HG02571 (cell line): ENCODE data around the gene MSH3.
"Not testable (repeated sequence)": the region's sequence is repeated elsewhere in the genome, so short reads cannot be mapped to it uniquely, and the experiment has no call there.

Experiments
- ATAC-seq: cut with Tn5 transposase; IDR thresholded peaks from one replicate; pipeline ENCODE4 v1.9.1; 2021; ENCODE audit warnings: mild to moderate bottlenecking, moderate library complexity; ENCODE audit not compliant: unreplicated experiment

MSH3 gene

GRCh38 chr5:80784451-80784850 lies 130.0 kb downstream of the MSH3 start:
- no peak for ATAC-seq

DNA sequence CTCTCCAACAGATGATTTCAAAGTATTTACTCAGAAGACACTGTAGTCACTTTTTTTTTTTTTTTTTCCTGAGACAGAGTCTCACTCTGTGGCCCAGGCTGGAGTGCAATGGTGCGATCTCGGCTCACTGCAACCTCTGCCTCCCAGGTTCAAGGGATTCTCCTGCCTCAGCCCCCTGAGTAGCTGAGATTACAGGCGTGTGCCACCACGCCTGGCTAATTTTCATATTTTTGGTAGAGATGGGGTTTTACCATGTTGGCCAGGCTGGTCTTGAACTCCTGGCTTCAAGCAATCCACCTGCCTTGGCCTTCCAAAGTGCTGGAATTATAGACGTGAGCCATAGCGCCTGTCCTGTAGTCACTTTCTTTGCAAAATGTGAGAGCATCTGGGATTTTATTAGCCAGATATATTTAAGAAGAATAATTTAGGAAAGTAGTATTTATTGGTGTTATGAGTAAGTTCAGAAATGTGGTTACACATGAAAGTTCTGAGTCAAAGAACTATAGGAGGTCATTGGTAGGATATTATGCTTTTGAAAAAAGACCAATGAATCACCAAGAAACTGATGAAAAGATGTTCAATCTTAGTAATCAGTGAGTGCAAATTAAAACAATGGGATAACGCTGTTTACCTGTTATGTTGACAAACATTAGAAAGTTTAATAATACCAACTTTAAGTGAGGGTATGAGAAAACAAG lies 135.0 kb downstream of the MSH3 start:
- not testable (repeated sequence) for ATAC-seq

GRCh38 chr5:80790698-80791097 lies 136.2 kb downstream of the MSH3 start:
- no peak for ATAC-seq

- no peak for ATAC-seq
Observed at GRCh38 chr5:80793354-80793753, 138.9 kb downstream of the MSH3 start.

- ATAC-seq = no peak
Observed at GRCh38 chr5:80796846-80797245, 142.4 kb downstream of the MSH3 start.

- no peak for ATAC-seq
Observed at GRCh38 chr5:80797428-80798024, 143.1 kb downstream of the MSH3 start.

GRCh38 chr5:80798166-80798565 lies 143.7 kb downstream of the MSH3 start:
- ATAC-seq = no peak

- no peak for ATAC-seq
Observed at GRCh38 chr5:80798633-80799032, 144.2 kb downstream of the MSH3 start.

DNA sequence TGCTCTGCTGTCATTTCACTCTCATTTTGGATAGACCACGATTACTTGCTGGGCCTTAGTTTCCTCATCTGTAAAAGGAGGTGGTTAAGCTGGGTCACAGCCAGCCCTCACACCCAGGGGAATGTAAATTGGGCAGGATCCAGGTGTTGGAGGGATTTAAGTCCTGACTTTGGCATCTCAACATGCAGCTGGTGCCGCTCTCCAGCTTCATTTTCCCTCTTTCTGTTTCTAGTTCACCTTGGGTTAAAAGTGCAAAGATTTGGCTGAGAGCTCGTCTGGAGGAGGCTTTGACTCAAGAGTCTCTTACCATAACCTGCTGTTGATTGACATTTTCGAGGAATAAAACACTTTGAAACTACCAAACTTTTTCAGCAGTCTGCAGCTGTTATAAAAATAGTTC lies 144.6 kb downstream of the MSH3 start:
- ATAC-seq = no peak

- no peak for ATAC-seq
Observed at GRCh38 chr5:80799573-80799972, 145.1 kb downstream of the MSH3 start.

- ATAC-seq = no peak
Observed at GRCh38 chr5:80804332-80804731, 149.9 kb downstream of the MSH3 start.

DNA sequence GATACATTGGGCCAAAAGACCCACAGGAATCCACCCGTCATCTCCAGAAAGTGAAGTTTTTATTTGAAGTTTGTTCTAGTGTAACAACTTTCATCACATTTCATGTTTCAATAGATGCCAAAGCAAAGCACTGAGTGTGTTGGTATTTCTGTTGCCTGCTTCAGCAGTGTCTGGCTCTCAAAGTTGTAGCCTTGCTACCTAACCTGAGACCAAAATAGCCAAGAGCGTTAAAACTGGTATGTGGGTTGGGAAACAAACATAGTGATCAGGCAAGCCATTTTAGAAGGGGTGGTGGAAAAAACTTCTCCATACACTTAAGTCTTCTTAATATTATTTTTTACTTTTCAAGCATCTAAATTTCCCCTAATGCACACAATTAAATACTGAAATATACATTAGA lies 150.6 kb downstream of the MSH3 start:
- ATAC-seq = no peak

GRCh38 chr5:80806929-80807328 lies 152.5 kb downstream of the MSH3 start:
- ATAC-seq = no peak

DNA sequence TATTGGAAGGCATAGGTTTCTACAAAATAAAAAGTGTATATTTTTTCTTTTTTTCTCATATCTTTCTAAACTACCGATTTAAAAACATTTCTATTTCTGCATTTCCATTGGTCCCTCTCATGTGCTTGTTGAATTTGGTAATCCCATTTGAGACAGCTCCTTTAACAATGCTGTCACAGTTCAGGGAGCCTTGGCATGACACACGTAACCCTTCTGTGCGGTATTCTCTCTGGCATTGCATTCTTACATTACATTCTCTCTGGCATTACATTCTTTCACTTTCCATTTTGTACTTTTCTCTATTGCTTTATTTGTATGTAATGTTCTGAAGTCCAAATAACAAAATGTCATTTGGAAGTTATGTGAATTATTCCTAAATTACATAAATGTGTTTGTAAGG lies 155.0 kb downstream of the MSH3 start:
- ATAC-seq = no peak

GRCh38 chr5:80810425-80810824 lies 156.0 kb downstream of the MSH3 start:
- no peak for ATAC-seq

- ATAC-seq = no peak
Observed at GRCh38 chr5:80816590-80816989, 162.1 kb downstream of the MSH3 start.

DNA sequence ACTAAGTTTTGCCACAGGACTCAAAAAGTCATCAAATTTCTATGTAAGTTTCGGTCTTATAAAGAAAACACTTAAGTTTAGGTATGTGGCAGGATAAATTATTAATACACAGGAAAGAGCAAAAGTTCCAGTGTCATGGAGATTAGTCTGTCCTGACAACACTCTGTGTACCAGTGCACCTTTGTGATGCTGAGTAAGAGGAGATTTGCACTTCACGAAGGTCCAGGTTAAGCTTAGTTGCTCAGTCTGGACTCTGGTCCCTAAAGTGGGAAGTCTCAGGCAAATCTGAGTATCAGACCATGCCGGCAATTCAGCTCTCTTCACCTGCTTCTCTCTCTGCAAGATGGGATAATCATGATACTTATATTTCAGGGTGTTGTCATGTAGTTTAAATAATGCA lies 166.2 kb downstream of the MSH3 start:
- ATAC-seq = no peak

GRCh38 chr5:80822640-80823039 lies 168.2 kb downstream of the MSH3 start:
- no peak for ATAC-seq

DNA sequence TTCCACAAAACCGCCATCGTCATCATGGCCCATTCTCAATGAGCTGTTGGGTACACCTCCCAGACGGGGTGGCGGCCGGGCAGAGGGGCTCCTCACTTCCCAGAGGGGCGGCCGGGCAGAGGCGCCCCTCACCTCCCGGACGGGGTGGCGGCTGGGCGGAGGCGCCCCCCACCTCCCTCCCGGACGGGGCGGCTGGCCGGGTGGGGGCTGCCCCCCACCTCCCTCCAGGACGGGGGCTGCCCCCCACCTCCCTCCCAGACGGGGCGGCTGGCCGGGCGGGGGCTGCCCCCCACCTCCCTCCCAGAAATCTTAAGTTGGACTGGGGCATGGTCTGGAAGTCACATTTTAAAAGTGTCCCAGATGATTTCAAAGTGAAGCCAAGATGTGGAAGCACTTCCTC lies 169.7 kb downstream of the MSH3 start:
- not testable (repeated sequence) for ATAC-seq

DNA sequence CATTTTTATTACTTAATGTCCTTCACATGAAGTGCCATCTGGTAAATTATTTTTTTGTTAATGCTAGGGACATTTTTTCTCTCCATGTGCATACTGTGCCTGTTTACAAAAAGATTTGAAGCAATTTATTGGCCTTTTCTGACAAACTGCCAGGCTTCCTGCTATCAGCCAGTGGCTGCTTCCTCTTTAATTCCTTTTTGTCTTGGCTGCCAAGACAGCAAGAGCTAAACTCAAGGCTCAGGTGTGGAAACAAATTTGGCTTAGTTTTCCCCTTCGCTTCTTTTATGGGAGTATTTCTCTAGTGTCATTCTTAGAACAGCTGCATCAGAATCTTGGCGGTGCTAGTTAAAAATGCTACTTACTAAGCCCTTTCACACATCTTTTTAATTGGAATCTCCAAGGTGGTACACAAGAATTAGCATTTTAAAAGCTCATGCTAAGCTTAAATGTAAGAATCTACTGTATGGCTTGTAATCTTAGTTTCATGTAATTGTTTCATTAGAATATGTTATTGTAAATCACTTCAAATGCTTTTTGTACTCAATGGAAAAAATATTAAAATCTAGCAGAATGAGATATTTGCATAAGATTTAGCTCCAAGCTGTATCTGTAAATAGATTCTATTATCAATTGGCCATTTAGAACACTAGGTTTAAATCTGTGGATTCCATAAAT lies 171.5 kb downstream of the MSH3 start:
- no peak for ATAC-seq

GRCh38 chr5:80834710-80835109 lies 180.3 kb downstream of the MSH3 start:
- no peak for ATAC-seq

DNA sequence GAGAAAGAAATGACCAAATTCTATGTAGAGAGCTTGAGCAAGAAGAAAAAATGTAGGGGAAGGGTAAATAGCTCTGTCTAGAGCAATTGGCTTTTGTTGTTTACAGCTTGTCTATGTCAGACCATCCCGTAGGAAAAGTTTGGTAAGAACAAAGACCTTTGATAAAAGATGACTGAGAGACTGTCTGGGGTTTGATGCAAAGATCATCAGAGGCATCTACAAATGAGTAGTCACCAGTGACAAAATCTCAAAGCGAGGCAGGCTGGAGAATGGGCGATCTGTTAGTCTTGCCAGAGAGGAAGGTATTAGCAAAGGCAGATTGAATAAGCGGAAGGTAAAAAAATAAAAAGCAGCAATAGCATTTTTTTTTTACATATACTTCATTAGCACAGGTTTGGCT lies 180.7 kb downstream of the MSH3 start:
- ATAC-seq = no peak
